CD4-positive, alpha-beta T cell treated with Interleukin-17A for 1 hour (primary cell): ENCODE data around the gene RHEB.
A peak's percentile ranks its signal among the peaks of the same experiment; 100 is the strongest.

Source experiments
- DNase-seq: peaks from one replicate; pipeline ENCODE4 v3.0.0-alpha.2; 2020

Gene RHEB

GRCh38 chr7:151524331-151524730, 4.6 kb upstream of the RHEB start:
- DNase-seq = no peak

GRCh38 chr7:151520419-151521261, 945 bp upstream of the RHEB start:
- no peak for DNase-seq

- peak; percentile 62 for DNase-seq
Observed at GRCh38 chr7:151518947-151519764, 539 bp downstream of the RHEB start.

- DNase-seq = peak; percentile 47
Observed at GRCh38 chr7:151518105-151518946, 1.4 kb downstream of the RHEB start.

GRCh38 chr7:151517601-151518104, 2.0 kb downstream of the RHEB start:
- DNase-seq = no peak

- no peak for DNase-seq
Observed at GRCh38 chr7:151515276-151515565, 4.5 kb downstream of the RHEB start.

GRCh38 chr7:151514461-151515275, 5.0 kb downstream of the RHEB start:
- no peak for DNase-seq

GRCh38 chr7:151513133-151513532, 6.6 kb downstream of the RHEB start:
- DNase-seq = no peak

- no peak for DNase-seq
Observed at GRCh38 chr7:151512353-151512752, 7.3 kb downstream of the RHEB start.

- no peak for DNase-seq
Observed at GRCh38 chr7:151511946-151512345, 7.7 kb downstream of the RHEB start.

- DNase-seq = no peak
Observed at GRCh38 chr7:151511270-151511669, 8.4 kb downstream of the RHEB start.

GRCh38 chr7:151509670-151510333, 9.9 kb downstream of the RHEB start:
- no peak for DNase-seq

GRCh38 chr7:151508991-151509390, 10.7 kb downstream of the RHEB start:
- no peak for DNase-seq

- no peak for DNase-seq
Observed at GRCh38 chr7:151507806-151508205, 11.9 kb downstream of the RHEB start.

GRCh38 chr7:151506901-151507382, 12.8 kb downstream of the RHEB start:
- no peak for DNase-seq

- no peak for DNase-seq
Observed at GRCh38 chr7:151505836-151506468, 13.7 kb downstream of the RHEB start.

- no peak for DNase-seq
Observed at GRCh38 chr7:151505433-151505832, 14.3 kb downstream of the RHEB start.

- DNase-seq = no peak
Observed at GRCh38 chr7:151504715-151505326, 14.9 kb downstream of the RHEB start.

- DNase-seq = no peak
Observed at GRCh38 chr7:151503902-151504714, 15.6 kb downstream of the RHEB start.

GRCh38 chr7:151501676-151502075, 18.0 kb downstream of the RHEB start:
- DNase-seq = no peak
